Measurements from ENCODE around the gene IRF2BPL. TPM values are rescaled to one million over a fixed set of nuclear protein-coding genes. Genes with fewer than 3 reads are reported as not detected.

Gene IRF2BPL
- total RNA-seq, 1 experiment from 2014 or later, result 22.1 TPM

DNA sequence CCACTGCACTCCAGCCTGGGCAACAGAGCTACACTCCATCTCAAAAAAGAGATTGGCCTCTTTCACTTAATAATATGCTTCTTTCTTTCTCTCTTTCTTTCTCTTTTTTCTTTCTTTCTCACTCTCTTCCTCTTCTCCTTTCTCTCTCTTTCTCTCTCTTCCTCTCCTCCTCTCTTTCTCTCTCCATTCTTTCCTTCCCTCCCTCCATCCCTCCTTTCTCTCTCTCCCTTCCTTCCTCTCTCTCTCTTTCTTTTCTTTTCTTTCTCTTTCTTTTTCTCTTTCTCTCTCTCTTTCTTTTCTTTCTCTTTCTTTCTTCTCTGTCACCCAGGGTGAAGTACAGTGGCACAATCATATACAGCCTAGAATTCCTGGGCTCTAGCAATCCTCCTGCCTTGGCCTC, 38.4 kb downstream of the IRF2BPL start:
- TF ChIP-seq, protein P1, sequence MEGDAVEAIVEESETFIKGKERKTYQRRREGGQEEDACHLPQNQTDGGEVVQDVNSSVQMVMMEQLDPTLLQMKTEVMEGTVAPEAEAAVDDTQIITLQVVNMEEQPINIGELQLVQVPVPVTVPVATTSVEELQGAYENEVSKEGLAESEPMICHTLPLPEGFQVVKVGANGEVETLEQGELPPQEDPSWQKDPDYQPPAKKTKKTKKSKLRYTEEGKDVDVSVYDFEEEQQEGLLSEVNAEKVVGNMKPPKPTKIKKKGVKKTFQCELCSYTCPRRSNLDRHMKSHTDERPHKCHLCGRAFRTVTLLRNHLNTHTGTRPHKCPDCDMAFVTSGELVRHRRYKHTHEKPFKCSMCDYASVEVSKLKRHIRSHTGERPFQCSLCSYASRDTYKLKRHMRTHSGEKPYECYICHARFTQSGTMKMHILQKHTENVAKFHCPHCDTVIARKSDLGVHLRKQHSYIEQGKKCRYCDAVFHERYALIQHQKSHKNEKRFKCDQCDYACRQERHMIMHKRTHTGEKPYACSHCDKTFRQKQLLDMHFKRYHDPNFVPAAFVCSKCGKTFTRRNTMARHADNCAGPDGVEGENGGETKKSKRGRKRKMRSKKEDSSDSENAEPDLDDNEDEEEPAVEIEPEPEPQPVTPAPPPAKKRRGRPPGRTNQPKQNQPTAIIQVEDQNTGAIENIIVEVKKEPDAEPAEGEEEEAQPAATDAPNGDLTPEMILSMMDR (IDR thresholded peaks at IDR 0.05; ENCODE audit: unreplicated experiment), result no peak
- no peaks in the 10 kb centered on the region for H3K36me3 Mint-ChIP-seq (ENCODE audit: insufficient read depth, unreplicated experiment)
- POLR2A ChIA-PET, result no interaction called here

DNA sequence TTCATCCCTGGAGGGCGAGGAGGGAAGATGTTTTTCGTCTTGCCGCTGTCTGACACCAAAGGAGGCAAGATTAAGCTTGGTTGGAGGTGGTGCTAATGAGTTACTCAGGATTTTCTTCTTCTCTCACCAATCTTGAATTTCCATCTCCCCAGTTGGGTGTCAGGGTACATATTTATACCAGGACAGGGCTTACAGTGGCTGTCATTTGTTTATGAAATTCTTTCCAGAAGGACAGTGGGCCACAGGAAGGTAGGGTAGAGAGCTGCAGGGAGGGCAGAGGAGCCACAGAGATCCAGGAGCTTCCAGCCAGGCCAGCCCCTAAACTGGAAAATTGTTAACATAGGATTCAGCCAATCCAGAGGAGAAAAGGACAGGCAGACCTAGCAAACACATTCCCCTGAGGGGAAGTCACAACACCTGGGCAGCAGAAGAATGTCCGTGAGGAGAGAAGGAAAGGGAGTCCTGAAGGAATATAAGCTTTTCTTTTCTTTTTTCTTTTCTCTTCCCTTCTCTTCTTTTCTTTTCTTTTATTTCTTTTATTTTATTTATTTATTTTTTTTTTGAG, 40.5 kb downstream of the IRF2BPL start:
- H3K4me3 Mint-ChIP-seq (ENCODE audit: unreplicated experiment), result no peak overlapping the region
- no peaks in the 10 kb centered on the region for H3K27me3 Mint-ChIP-seq (ENCODE audit: insufficient read depth, unreplicated experiment)
- ChIA-PET POLR2A (interaction anchor here (0.7 to 0.9 kb wide), 2 partner anchors 19 to 36 kb away, joined by 3 read pairs; no protein-coding TSS in a partner anchor), CTCF (interaction anchor here (1.7 kb wide), 1 partner anchor 75 kb away, joined by 3 read pairs; no protein-coding TSS in a partner anchor)
- H3K9me3 Mint-ChIP-seq (ENCODE audit: unreplicated experiment), result no peaks in the 10 kb centered on the region
- H3K27ac Mint-ChIP-seq (ENCODE audit: low read depth, unreplicated experiment), result no peak overlapping the region
- BruUV-seq (replicated peaks), result no TSS peak
- H3K4me1 Mint-ChIP-seq (ENCODE audit: insufficient read depth, unreplicated experiment), result no peaks in the 10 kb centered on the region
- TF ChIP-seq, protein P1 (IDR thresholded peaks at IDR 0.05; ENCODE audit: unreplicated experiment), result no peak
- H3K36me3 Mint-ChIP-seq (ENCODE audit: insufficient read depth, unreplicated experiment), result no peaks in the 10 kb centered on the region
- no peak for DNase-seq (ENCODE audit: unreplicated experiment)
- intact Hi-C loops (cut with micrococcal nuclease), result no loop called here

More for the DNA sequence above, 38.4 kb downstream of the IRF2BPL start:
- H3K27me3 Mint-ChIP-seq (ENCODE audit: insufficient read depth, unreplicated experiment), result no peaks in the 10 kb centered on the region
- no peak overlapping the region for H3K27ac Mint-ChIP-seq (ENCODE audit: low read depth, unreplicated experiment)
- no peak for DNase-seq (ENCODE audit: unreplicated experiment)
- no peaks in the 10 kb centered on the region for H3K9me3 Mint-ChIP-seq (ENCODE audit: unreplicated experiment)
- no peak overlapping the region for H3K4me3 Mint-ChIP-seq (ENCODE audit: unreplicated experiment)
- intact Hi-C loops (cut with micrococcal nuclease), result no loop called here
- H3K4me1 Mint-ChIP-seq (ENCODE audit: insufficient read depth, unreplicated experiment), result no peaks in the 10 kb centered on the region
- no TSS peak for BruUV-seq (replicated peaks)
- CTCF ChIA-PET, result interaction anchor here (1.2 kb wide), 1 partner anchor 79 kb away, joined by 3 read pairs; no protein-coding TSS in a partner anchor

DNA sequence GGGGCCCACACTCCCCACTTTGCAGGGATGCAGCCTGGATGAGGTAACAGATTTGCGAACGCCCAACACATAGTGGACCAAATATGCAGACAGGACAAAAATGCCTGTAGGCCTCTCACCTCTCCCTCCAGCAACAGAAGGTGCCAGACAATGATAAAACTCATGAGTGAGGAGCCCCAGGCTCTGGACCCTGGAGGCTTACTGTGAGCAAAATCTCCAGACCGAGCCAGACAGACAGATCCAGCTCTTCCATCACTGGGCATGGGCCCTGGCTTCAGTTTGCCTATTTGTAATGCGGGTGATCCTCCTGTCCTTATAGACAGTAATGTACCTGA, 42.3 kb downstream of the IRF2BPL start:
- no peaks in the 10 kb centered on the region for H3K36me3 Mint-ChIP-seq (ENCODE audit: insufficient read depth, unreplicated experiment)
- ChIA-PET POLR2A (no interaction called here), CTCF (no interaction called here)
- TF ChIP-seq, protein P1 (IDR thresholded peaks at IDR 0.05; ENCODE audit: unreplicated experiment), result no peak
- DNase-seq (ENCODE audit: unreplicated experiment), result no peak
- no peaks in the 10 kb centered on the region for H3K27me3 Mint-ChIP-seq (ENCODE audit: insufficient read depth, unreplicated experiment)
- H3K27ac Mint-ChIP-seq (ENCODE audit: low read depth, unreplicated experiment), result no peak overlapping the region
- BruUV-seq (replicated peaks), result no TSS peak
- H3K4me3 Mint-ChIP-seq (ENCODE audit: unreplicated experiment), result no peak overlapping the region
- H3K9me3 Mint-ChIP-seq (ENCODE audit: unreplicated experiment), result no peaks in the 10 kb centered on the region
- intact Hi-C loops (cut with micrococcal nuclease), result no loop called here
- no peaks in the 10 kb centered on the region for H3K4me1 Mint-ChIP-seq (ENCODE audit: insufficient read depth, unreplicated experiment)

DNA sequence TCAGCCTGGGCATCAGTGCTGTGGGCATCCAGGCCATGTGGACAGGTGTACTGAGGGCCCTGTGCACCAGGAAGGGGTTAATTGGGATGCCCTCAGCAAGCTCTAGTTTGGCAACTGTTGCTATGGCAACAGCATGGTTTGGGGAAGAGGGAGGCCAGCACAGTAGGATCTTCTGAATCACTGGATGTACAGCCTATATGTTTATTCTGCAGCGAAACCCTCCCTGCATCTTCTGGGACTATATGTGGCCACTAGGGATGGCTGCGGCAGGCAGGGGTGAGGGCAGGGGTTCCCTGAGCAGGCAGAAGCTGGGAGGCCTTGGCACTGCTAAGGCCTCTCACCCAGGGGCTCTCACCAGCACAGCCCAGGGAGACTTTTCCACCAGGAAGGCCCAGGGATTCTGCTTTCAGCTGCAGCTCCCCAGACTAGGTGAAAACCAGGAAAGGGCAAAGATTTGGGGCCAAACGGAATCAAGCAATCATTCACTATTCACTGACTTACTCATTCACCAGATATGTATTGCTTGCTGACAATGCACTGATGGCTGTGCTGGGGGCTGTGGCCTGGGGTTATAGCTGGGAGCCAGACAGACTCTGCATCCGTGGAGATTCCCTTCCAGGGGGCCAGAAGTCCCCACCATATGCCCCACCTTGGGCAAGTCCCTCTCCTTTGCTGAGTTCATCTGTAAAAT, 42.8 kb downstream of the IRF2BPL start:
- DNase-seq (ENCODE audit: unreplicated experiment), result no peak
- no peaks in the 10 kb centered on the region for H3K27me3 Mint-ChIP-seq (ENCODE audit: insufficient read depth, unreplicated experiment)
- ChIA-PET POLR2A (no interaction called here), CTCF (interaction anchor here (0.8 kb wide), 1 partner anchor 83 kb away, joined by 3 read pairs; no protein-coding TSS in a partner anchor)
- no peak overlapping the region for H3K27ac Mint-ChIP-seq (ENCODE audit: low read depth, unreplicated experiment)
- BruUV-seq (replicated peaks), result no TSS peak
- intact Hi-C loops (cut with micrococcal nuclease), result no loop called here
- H3K4me3 Mint-ChIP-seq (ENCODE audit: unreplicated experiment), result no peak overlapping the region
- H3K4me1 Mint-ChIP-seq (ENCODE audit: insufficient read depth, unreplicated experiment), result no peaks in the 10 kb centered on the region
- no peaks in the 10 kb centered on the region for H3K36me3 Mint-ChIP-seq (ENCODE audit: insufficient read depth, unreplicated experiment)
- H3K9me3 Mint-ChIP-seq (ENCODE audit: unreplicated experiment), result no peaks in the 10 kb centered on the region
- TF ChIP-seq, protein P1 (IDR thresholded peaks at IDR 0.05; ENCODE audit: unreplicated experiment), result no peak
